Loucy (cell line): ENCODE data around the gene TNFRSF19.

Experiments used
- EZH2phosphoT487 ChIP-seq: fragments of 200-600 bp; IDR thresholded peaks from 2 replicates; pipeline ENCODE4 v1.6.1; 2018; ENCODE audit warnings: antibody characterized with exemption, mild to moderate bottlenecking, moderate library complexity, borderline replicate concordance
- TF ChIP-seq, protein P1 (sequence below): fragments of 200-600 bp; sonication (generic); conservative IDR thresholded peaks from 2 replicates; pipeline ENCODE4 v1.5.1; 2014; ENCODE audit warnings: mild to moderate bottlenecking, antibody characterized with exemption, low read length

DNA sequence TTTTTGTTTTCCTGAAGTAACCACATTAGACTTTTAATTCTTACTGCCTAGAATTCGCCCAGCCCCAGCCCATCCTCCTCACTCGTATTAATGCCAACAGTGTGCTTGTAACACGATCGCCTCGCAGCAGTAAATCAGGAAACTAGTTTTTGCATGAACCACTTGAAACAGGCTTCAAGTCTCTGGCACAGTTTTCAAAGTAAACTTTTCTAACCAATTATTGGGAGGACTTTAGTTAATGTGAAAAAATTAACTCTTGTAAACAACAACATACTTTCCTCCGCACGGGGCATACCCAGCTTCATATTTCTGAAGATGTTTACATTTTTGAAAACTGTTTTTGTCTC lies 39.2 kb downstream of the TNFRSF19 start:
- TF ChIP-seq, protein P1, sequence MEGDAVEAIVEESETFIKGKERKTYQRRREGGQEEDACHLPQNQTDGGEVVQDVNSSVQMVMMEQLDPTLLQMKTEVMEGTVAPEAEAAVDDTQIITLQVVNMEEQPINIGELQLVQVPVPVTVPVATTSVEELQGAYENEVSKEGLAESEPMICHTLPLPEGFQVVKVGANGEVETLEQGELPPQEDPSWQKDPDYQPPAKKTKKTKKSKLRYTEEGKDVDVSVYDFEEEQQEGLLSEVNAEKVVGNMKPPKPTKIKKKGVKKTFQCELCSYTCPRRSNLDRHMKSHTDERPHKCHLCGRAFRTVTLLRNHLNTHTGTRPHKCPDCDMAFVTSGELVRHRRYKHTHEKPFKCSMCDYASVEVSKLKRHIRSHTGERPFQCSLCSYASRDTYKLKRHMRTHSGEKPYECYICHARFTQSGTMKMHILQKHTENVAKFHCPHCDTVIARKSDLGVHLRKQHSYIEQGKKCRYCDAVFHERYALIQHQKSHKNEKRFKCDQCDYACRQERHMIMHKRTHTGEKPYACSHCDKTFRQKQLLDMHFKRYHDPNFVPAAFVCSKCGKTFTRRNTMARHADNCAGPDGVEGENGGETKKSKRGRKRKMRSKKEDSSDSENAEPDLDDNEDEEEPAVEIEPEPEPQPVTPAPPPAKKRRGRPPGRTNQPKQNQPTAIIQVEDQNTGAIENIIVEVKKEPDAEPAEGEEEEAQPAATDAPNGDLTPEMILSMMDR: no peak
- no peak for TF ChIP-seq EZH2phosphoT487
